K562 (cell line): ENCODE data around the gene ABR. TPM values are rescaled to one million over a fixed set of nuclear protein-coding genes. Genes with fewer than 3 reads are reported as not detected.

Source experiments
- ATAC-seq: fragments of 200-7000 bp; cut with Tn5 transposase; 3 replicates; pipeline ENCODE4 v1.9.1; 2020; ENCODE audit warnings: moderate library complexity
- BruUV-seq: library from RNA; stranded (reverse); fragments of 400-500 nt; replicated peaks from 2 replicates; lab custom pipeline; 2021; lab: Mats Ljungman, UMichigan
- CTCF ChIA-PET: fragments of 300-600 bp; formaldehyde crosslinking; extraction: SDS; loops from one replicate; lab custom pipeline; 2021; ENCODE audit warnings: low intra/inter-chr PET ratio; lab: Yijun Ruan, JAX
- POLR2A ChIA-PET: fragments of 300-600, 350-650 bp; sonication (Branson Sonifier 250); formaldehyde crosslinking; extraction: SDS; loops from one replicate; lab custom pipeline; 2021; ENCODE audit warnings: antibody characterized with exemption, inconsistent platforms; lab: Yijun Ruan, JAX
- DNase-seq, 4 experiments: peaks; one replicate each; pipeline versions ENCODE4 v3.0.0 to v3.0.0-alpha.2; 2011 to 2018; ENCODE audit warnings: low spot score in 3 of 4, mixed read lengths in 3 of 4; ENCODE audit errors: extremely low read depth in 1 of 4
- FAIRE-seq: peaks from 2 replicates; lab custom pipeline; 2011; peaks lifted over from hg19 to GRCh38; lab: Jason Lieb, UNC
- H2AFZ ChIP-seq: 2 replicates; pipeline ENCODE4 v1.6.0; 2011; ENCODE audit warnings: low read depth, low read length, control low read depth, inconsistent platforms
- H3K27ac ChIP-seq: fragments of 200-600 bp; 3 replicates; pipeline ENCODE4 v1.8.0; 2011; ENCODE audit warnings: low read depth, mild to moderate bottlenecking, control low read depth, inconsistent platforms, low read length, moderate library complexity, mixed read lengths; ENCODE audit errors: extremely low read depth
- H3K27me3 ChIP-seq, 2 experiments: fragments of 300-600 bp in 1 of 2; 2 replicates in 1 of 2; 3 replicates in 1 of 2; pipeline versions ENCODE4 v1.6.0 to v1.8.0; 2011; ENCODE audit warnings: inconsistent platforms in 2 of 2, low read length in 2 of 2, mild to moderate bottlenecking in 1 of 2, mixed read lengths in 1 of 2, moderate library complexity in 1 of 2; ENCODE audit not compliant: control insufficient read depth in 2 of 2, insufficient read depth in 2 of 2
- H3K36me3 ChIP-seq: fragments of 300-600 bp; 3 replicates; pipeline ENCODE4 v1.8.0; 2011; ENCODE audit warnings: mild to moderate bottlenecking, low read length, inconsistent platforms; ENCODE audit not compliant: control insufficient read depth, insufficient read depth
- H3K4me1 ChIP-seq, 2 experiments: fragments of 200-600 bp in 1 of 2; replicated peaks in 1 of 2; 2 replicates in 1 of 2; 3 replicates in 1 of 2; pipeline versions ENCODE4 v1.5.1 to v1.8.0; 2011; ENCODE audit warnings: inconsistent platforms in 2 of 2, low read length in 2 of 2, mild to moderate bottlenecking in 1 of 2, mixed read lengths in 1 of 2, moderate library complexity in 1 of 2; ENCODE audit not compliant: control insufficient read depth in 2 of 2, insufficient read depth in 2 of 2
- H3K4me2 ChIP-seq: 2 replicates; pipeline ENCODE4 v1.6.1; 2011; ENCODE audit warnings: low read length, control low read depth, inconsistent platforms, mixed read lengths; ENCODE audit not compliant: insufficient read depth
- H3K4me3 ChIP-seq: fragments of 200-600 bp; sonication (generic), shearing (Covaris generic); 2 replicates; pipeline ENCODE4 v1.5.1; 2016; ENCODE audit warnings: control low read depth, inconsistent platforms
- H3K79me2 ChIP-seq: fragments of 200-600 bp; 3 replicates; pipeline ENCODE4 v1.8.0; 2011; ENCODE audit warnings: low read length, inconsistent platforms; ENCODE audit not compliant: control insufficient read depth, insufficient read depth
- H3K9ac ChIP-seq, 2 experiments: 2 replicates each; pipeline versions ENCODE4 v1.6.0 to v1.6.1; 2011; ENCODE audit warnings: low read depth in 2 of 2, low read length in 2 of 2, control low read depth in 1 of 2, inconsistent platforms in 1 of 2, mild to moderate bottlenecking in 1 of 2, mixed read lengths in 1 of 2; ENCODE audit not compliant: insufficient read depth in 1 of 2
- H3K9me1 ChIP-seq: one replicate; pipeline ENCODE4 v1.6.0; 2011; ENCODE audit warnings: inconsistent platforms, mild to moderate bottlenecking, low read length, moderate library complexity; ENCODE audit not compliant: control insufficient read depth, insufficient read depth
- H3K9me3 ChIP-seq: replicated peaks from 2 replicates; pipeline ENCODE4 v1.5.1; 2011; ENCODE audit warnings: low read depth, low read length, inconsistent platforms; ENCODE audit not compliant: control insufficient read depth, insufficient read depth
- H4K20me1 ChIP-seq: replicated peaks from 2 replicates; pipeline ENCODE4 v1.6.1; 2011; ENCODE audit warnings: low read length, inconsistent platforms, mixed read lengths; ENCODE audit not compliant: control insufficient read depth, insufficient read depth
- ETV6 ChIP-seq, 3 experiments: fragments of 150-350 bp in 1 of 3; sonication (generic) in 1 of 3; formaldehyde crosslinking in 1 of 3; IDR thresholded peaks; 2 replicates each; pipeline versions ENCODE4 v1.6.1 to v1.8.0; 2014 to 2022; ENCODE audit warnings: borderline replicate concordance in 2 of 3, low read depth in 2 of 3, antibody characterized with exemption in 1 of 3, low read length in 1 of 3, mild to moderate bottlenecking in 1 of 3, missing genetic modification reagents in 1 of 3
- HDAC3 ChIP-seq: fragments of 450-650 bp; IDR thresholded peaks from 2 replicates; pipeline ENCODE4 v1.6.1; 2018; ENCODE audit warnings: borderline replicate concordance, mild to moderate bottlenecking, moderate library complexity; ENCODE audit not compliant: partially characterized antibody
- HMG20A ChIP-seq: fragments of 450-650 bp; formaldehyde crosslinking; conservative IDR thresholded peaks from 2 replicates; pipeline ENCODE4 v1.4.0; 2020; ENCODE audit warnings: mild to moderate bottlenecking, mixed read lengths
- ILF3 ChIP-seq: fragments of 450-650 bp; IDR thresholded peaks from 2 replicates; pipeline ENCODE4 v1.6.1; 2018; ENCODE audit warnings: antibody characterized with exemption, mild to moderate bottlenecking, moderate library complexity, borderline replicate concordance
- MYNN ChIP-seq, 2 experiments: sonication (generic); formaldehyde crosslinking in 1 of 2; IDR thresholded peaks; 2 replicates each; pipeline versions ENCODE4 v1.5.0 to v1.6.1; 2016 to 2020; ENCODE audit warnings: antibody characterized with exemption in 1 of 2, missing genetic modification reagents in 1 of 2
- ZNF197 ChIP-seq: fragments of 200-800 bp; sonication (Bioruptor generic); IDR thresholded peaks from 2 replicates; pipeline ENCODE4 v1.6.1; 2016; ENCODE audit warnings: low read depth, missing genetic modification characterization, missing compliant biosample characterization
- ZNF239 ChIP-seq: fragments of 250-450 bp; sonication (Bioruptor Pico); IDR thresholded peaks from 2 replicates; pipeline ENCODE4 v1.4.0; 2020; ENCODE audit warnings: mild to moderate bottlenecking
- ZNF282 ChIP-seq: sonication (generic); formaldehyde crosslinking; IDR thresholded peaks from 2 replicates; pipeline ENCODE4 v1.8.1; 2023; ENCODE audit warnings: missing genetic modification reagents
- ZNF764 ChIP-seq: fragments of 250-450 bp; sonication (Bioruptor Pico); IDR thresholded peaks from 2 replicates; pipeline ENCODE4 v1.4.0; 2020; ENCODE audit warnings: low read depth, mild to moderate bottlenecking, moderate library complexity
- WGBS: fragments of 100-300 bp; shearing (Covaris generic); methylation state at CpG from one replicate; pipeline ENCODE4 v1.1.6; 2016; ENCODE audit warnings: low coverage, mixed read lengths; ENCODE audit not compliant: insufficient coverage; ENCODE audit errors: missing lambda C conversion rate; 5-methylcytosine and 5-hydroxymethylcytosine counted together
- in situ Hi-C: fragments of 300-500 bp; cut with MboI; formaldehyde crosslinking; loops from 4 replicates; pipeline ENCODE4 v1.15.0; 2018; ENCODE audit warnings: inconsistent platforms, mixed read lengths
- intact Hi-C: fragments of 100-400 bp; cut with micrococcal nuclease; formaldehyde crosslinking; loops from 2 replicates; pipeline ENCODE4 v1.14.2; 2022
- polyA plus RNA-seq, 8 experiments: library from polyadenylated mRNA; depleted of rRNA in 4 of 8; stranded (reverse) in 5 of 8; unstranded in 3 of 8; fragments of >200 nt; fragmentation: Nextera tagmentation in 2 of 8; fragmentation: Illumina TruSeq in 1 of 8; extraction: Ambion mirVana in 2 of 8; extraction: Trizol in 1 of 8; gene quantifications; 2 replicates each; pipeline versions ENCODE4 v1.2.1 to v1.2.3, GENCODE V29; 2011 to 2014; ENCODE audit warnings: inconsistent platforms in 1 of 8, missing spikeins in 1 of 8
- total RNA-seq, 7 experiments: library from RNA; depleted of rRNA in 6 of 7; stranded (reverse); fragments of >200 nt in 6 of 7; fragmentation: Illumina TruSeq in 2 of 7; extraction: Trizol in 2 of 7; gene quantifications; 2 replicates each; pipeline versions ENCODE4 v1.2.1 to v1.2.3, GENCODE V29; 2011 to 2021; ENCODE audit warnings: low replicate concordance in 1 of 7
- TF ChIP-seq, protein P1 (sequence below), 2 experiments: IDR thresholded peaks; 2 replicates each; pipeline ENCODE4 v1.6.1; 2012; ENCODE audit warnings: improper control_type of control experiment in 2 of 2, low read depth in 2 of 2, low read length in 2 of 2, borderline replicate concordance in 1 of 2
- TF ChIP-seq, protein P2 (sequence below): sonication (generic); formaldehyde crosslinking; IDR thresholded peaks from 2 replicates; pipeline ENCODE4 v1.4.0; 2020; ENCODE audit warnings: mild to moderate bottlenecking, missing genetic modification reagents

The ABR gene
- total and polyA plus RNA-seq, 9 of the 15 experiments (the other 6 are each of a cell fraction or from before 2014, with no cell fraction given) = 0.07 to 1.6 (median 0.37) TPM; not detected in 1

DNA sequence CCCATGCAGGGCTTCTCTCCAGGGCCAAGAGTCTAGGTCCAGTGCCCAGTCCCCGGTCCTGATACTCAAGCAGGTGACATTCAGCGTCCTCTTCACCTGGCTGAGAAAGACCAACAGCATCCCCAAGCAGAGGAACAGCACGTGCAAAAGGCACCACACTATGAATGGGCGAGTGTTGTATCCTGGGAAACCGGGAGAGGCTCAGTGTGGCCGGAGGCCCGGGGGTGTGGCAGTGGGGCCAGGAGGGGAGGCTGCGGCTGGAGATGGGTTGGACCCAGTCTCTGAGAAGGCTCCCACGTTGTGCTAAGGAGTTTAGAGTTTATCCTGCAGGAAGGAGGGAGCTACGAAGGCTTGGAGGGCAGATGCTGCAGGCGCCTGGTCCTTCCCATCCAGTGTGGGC is 13.5 kb downstream of the ABR start:
- intact Hi-C loops (no loop called here), in situ Hi-C loops (no loop called here)
- ATAC-seq (no peak), FAIRE-seq (no peak), DNase-seq (no peak)
- H4K20me1 ChIP-seq = no peaks in the 10 kb centered on the region
- no peak overlapping the region for H3K9ac ChIP-seq
- H3K9me1 ChIP-seq = no peaks in the 10 kb centered on the region
- H3K79me2 ChIP-seq = no peaks in the 10 kb centered on the region
- TF ChIP-seq ILF3 (no peak), ZNF282 (CRISPR knock-in tag) (no peak)
- no peak overlapping the region for H3K27ac ChIP-seq
- H3K4me1 ChIP-seq = peaks cover 0 to 3% of the 10 kb centered on the region in 2 experiments; a peak in 1 of 5 replicates
- no peaks in the 10 kb centered on the region for H3K9me3 ChIP-seq
- H2AFZ ChIP-seq = no peak overlapping the region
- 0% methylated on average over 6 of the region's 11 CpGs for WGBS
- H3K36me3 ChIP-seq = no peaks in the 10 kb centered on the region
- CTCF ChIA-PET = no interaction called here
- H3K4me2 ChIP-seq = no peak overlapping the region
- H3K27me3 ChIP-seq = peaks cover 6 to 68% of the 10 kb centered on the region in 2 experiments; a peak in 3 of 5 replicates
- POLR2A ChIA-PET = no interaction called here
- no peak overlapping the region for H3K4me3 ChIP-seq
- BruUV-seq = no TSS peak

DNA sequence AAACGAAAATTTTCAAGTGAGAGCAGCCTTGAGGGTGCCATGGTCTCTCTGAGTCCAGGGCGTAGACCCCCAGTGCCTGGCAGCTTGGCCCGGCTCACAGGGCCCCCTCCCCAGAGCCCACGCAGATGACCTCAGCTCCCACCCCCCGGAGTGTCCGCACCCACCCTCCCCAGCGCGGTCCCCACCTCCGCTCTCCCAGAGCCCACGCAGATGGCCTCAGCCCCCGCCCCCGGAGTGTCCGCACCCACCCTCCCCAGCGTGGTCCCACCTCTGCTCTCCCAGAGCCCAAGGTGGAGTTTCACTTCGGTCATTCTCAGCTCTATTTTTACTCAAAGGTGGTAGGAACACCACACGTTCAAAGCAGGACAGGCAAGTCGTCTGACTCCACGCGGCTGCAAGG is 13.9 kb downstream of the ABR start:
- no peak for FAIRE-seq
- Histone ChIP-seq H3K9me1 (no peaks in the 10 kb centered on the region), H4K20me1 (no peaks in the 10 kb centered on the region), H2AFZ (no peak overlapping the region), H3K4me2 (no peak overlapping the region), H3K9me3 (no peaks in the 10 kb centered on the region), H3K36me3 (no peaks in the 10 kb centered on the region), H3K4me3 (no peak overlapping the region), H3K4me1 (peaks cover 0 to 3% of the 10 kb centered on the region in 2 experiments; a peak in 1 of 5 replicates), H3K79me2 (no peaks in the 10 kb centered on the region), H3K27ac (no peak overlapping the region), H3K27me3 (peaks cover 6 to 69% of the 10 kb centered on the region in 2 experiments; a peak in 4 of 5 replicates), H3K9ac (no peak overlapping the region)
- intact Hi-C loops (no loop called here), in situ Hi-C loops (no loop called here)
- WGBS = 0% methylated on average over 1 of the region's 19 CpGs
- ChIA-PET CTCF (no interaction called here), POLR2A (no interaction called here)
- BruUV-seq = no TSS peak
- DNase-seq = no peak
- ATAC-seq = no peak
- no peak for TF ChIP-seq HMG20A
- TF ChIP-seq, protein P1, sequence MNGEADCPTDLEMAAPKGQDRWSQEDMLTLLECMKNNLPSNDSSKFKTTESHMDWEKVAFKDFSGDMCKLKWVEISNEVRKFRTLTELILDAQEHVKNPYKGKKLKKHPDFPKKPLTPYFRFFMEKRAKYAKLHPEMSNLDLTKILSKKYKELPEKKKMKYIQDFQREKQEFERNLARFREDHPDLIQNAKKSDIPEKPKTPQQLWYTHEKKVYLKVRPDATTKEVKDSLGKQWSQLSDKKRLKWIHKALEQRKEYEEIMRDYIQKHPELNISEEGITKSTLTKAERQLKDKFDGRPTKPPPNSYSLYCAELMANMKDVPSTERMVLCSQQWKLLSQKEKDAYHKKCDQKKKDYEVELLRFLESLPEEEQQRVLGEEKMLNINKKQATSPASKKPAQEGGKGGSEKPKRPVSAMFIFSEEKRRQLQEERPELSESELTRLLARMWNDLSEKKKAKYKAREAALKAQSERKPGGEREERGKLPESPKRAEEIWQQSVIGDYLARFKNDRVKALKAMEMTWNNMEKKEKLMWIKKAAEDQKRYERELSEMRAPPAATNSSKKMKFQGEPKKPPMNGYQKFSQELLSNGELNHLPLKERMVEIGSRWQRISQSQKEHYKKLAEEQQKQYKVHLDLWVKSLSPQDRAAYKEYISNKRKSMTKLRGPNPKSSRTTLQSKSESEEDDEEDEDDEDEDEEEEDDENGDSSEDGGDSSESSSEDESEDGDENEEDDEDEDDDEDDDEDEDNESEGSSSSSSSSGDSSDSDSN (IDR thresholded peaks at IDR 0.05; ENCODE audit: borderline replicate concordance in 1 of 2, low read depth in 2 of 2, low read length in 2 of 2) = no peak
- TF ChIP-seq ZNF239 (CRISPR knock-in tag) = no peak
- TF ChIP-seq ETV6 (IDR thresholded peaks at IDR 0.05; ENCODE audit: borderline replicate concordance in 1 of 2, low read depth in 2 of 2, low read length in 1 of 2) = no peak
- no peak for TF ChIP-seq ETV6 (CRISPR knock-in tag; IDR thresholded peaks at IDR 0.05; ENCODE audit: borderline replicate concordance)
- TF ChIP-seq, protein P2, sequence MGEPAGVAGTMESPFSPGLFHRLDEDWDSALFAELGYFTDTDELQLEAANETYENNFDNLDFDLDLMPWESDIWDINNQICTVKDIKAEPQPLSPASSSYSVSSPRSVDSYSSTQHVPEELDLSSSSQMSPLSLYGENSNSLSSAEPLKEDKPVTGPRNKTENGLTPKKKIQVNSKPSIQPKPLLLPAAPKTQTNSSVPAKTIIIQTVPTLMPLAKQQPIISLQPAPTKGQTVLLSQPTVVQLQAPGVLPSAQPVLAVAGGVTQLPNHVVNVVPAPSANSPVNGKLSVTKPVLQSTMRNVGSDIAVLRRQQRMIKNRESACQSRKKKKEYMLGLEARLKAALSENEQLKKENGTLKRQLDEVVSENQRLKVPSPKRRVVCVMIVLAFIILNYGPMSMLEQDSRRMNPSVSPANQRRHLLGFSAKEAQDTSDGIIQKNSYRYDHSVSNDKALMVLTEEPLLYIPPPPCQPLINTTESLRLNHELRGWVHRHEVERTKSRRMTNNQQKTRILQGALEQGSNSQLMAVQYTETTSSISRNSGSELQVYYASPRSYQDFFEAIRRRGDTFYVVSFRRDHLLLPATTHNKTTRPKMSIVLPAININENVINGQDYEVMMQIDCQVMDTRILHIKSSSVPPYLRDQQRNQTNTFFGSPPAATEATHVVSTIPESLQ (CRISPR knock-in tag) = no peak
- TF ChIP-seq HDAC3 = no peak
- TF ChIP-seq ZNF764 (CRISPR knock-in tag) = no peak
- no peak for TF ChIP-seq ZNF197 (CRISPR knock-in tag)
- TF ChIP-seq MYNN (IDR thresholded peaks at IDR 0.05) = no peak
- no peak for TF ChIP-seq MYNN (CRISPR knock-in tag; IDR thresholded peaks at IDR 0.05)
